Thymus (tissue), 11 donors: ENCODE data around the gene SLC49A3. TPM values are rescaled to one million over a fixed set of nuclear protein-coding genes. Genes with fewer than 3 reads are reported as not detected.

ENCODE experiments used
- DNase-seq, 9 donors: peaks; one replicate each; pipeline ENCODE4 v3.0.0-alpha.2; 2013; ENCODE audit warnings: low spot score in 9 of 9, low read depth in 6 of 9, missing footprints in 1 of 9
- H3K27ac ChIP-seq, 2 donors: one replicate each; pipeline ENCODE4 v1.5.1; 2013; ENCODE audit warnings: control low read depth in 1 of 2, low read depth in 1 of 2, low read length in 1 of 2, mild to moderate bottlenecking in 1 of 2, moderate library complexity in 1 of 2
- H3K27me3 ChIP-seq, 2 donors: one replicate each; pipeline ENCODE4 v1.5.1; 2013; ENCODE audit warnings: low read length in 1 of 2; ENCODE audit not compliant: control insufficient read depth in 2 of 2, insufficient read depth in 1 of 2
- H3K36me3 ChIP-seq, 2 donors: one replicate each; pipeline ENCODE4 v1.5.1; 2013; ENCODE audit warnings: low read length in 1 of 2, mild to moderate bottlenecking in 1 of 2, moderate library complexity in 1 of 2; ENCODE audit not compliant: control insufficient read depth in 2 of 2, insufficient read depth in 2 of 2
- H3K4me1 ChIP-seq, 2 donors: one replicate each; pipeline ENCODE4 v1.5.1; 2013; ENCODE audit warnings: low read length in 2 of 2; ENCODE audit not compliant: control insufficient read depth in 2 of 2, insufficient read depth in 2 of 2
- H3K4me3 ChIP-seq, 2 donors: one replicate each; pipeline ENCODE4 v1.5.1; 2013; ENCODE audit warnings: low read length in 2 of 2, control low read depth in 1 of 2, mild to moderate bottlenecking in 1 of 2
- H3K9me3 ChIP-seq, 2 donors: one replicate each; pipeline ENCODE4 v1.5.1; 2013; ENCODE audit warnings: low read length in 1 of 2, mild to moderate bottlenecking in 1 of 2; ENCODE audit not compliant: control insufficient read depth in 2 of 2, insufficient read depth in 1 of 2
- whole genome bisulfite sequencing: extraction: QIAGEN DNeasy Blood & Tissue Kit; methylation state at CpG from one replicate; pipeline ENCODE4 v1.1.7; 2013; 5-methylcytosine and 5-hydroxymethylcytosine counted together
- polyA plus RNA-seq: library from polyadenylated mRNA; stranded (reverse); fragments of 200-250 nt; gene quantifications from one replicate; pipeline ENCODE4 v1.2.3, GENCODE V29; 2013
- total RNA-seq: library from RNA; stranded (reverse); fragments of 120-200 nt; gene quantifications from one replicate; pipeline ENCODE4 v1.2.4, GENCODE V29; 2013
- donor health status: healthy.

The SLC49A3 gene
- total and polyA plus RNA-seq, 2 donors = 1.2 to 4.8 TPM

GRCh38 chr4:654871-655463, 34.0 kb downstream of the SLC49A3 start:
- DNase-seq = no peak
- peaks cover 0 to 6% of the 10 kb centered on the region in 2 donors for H3K9me3 ChIP-seq
- WGBS = 79% methylated on average over 17 of the region's 17 CpGs
- no peaks in the 10 kb centered on the region for H3K4me1 ChIP-seq
- no peak overlapping the region for H3K27ac ChIP-seq
- no peaks in the 10 kb centered on the region for H3K36me3 ChIP-seq
- H3K4me3 ChIP-seq = no peak overlapping the region
- peaks cover 0 to 31% of the 10 kb centered on the region in 2 donors for H3K27me3 ChIP-seq

GRCh38 chr4:654503-654845, 34.5 kb downstream of the SLC49A3 start:
- H3K9me3 ChIP-seq = peaks cover 0 to 6% of the 10 kb centered on the region in 2 donors
- no peak for DNase-seq
- WGBS = 96% methylated on average over 17 of the region's 17 CpGs

GRCh38 chr4:653831-654502, 35.0 kb downstream of the SLC49A3 start:
- no peak overlapping the region for H3K27ac ChIP-seq
- no peak for DNase-seq
- no peak overlapping the region for H3K4me3 ChIP-seq
- H3K27me3 ChIP-seq = peaks cover 0 to 34% of the 10 kb centered on the region in 2 donors
- peaks cover 0 to 6% of the 10 kb centered on the region in 2 donors for H3K9me3 ChIP-seq
- H3K4me1 ChIP-seq = no peaks in the 10 kb centered on the region
- WGBS = 92% methylated on average over 29 of the region's 29 CpGs
- no peaks in the 10 kb centered on the region for H3K36me3 ChIP-seq

More at GRCh38 chr4:654503-654845, 34.5 kb downstream of the SLC49A3 start:
- Histone ChIP-seq H3K27ac (no peak overlapping the region), H3K36me3 (no peaks in the 10 kb centered on the region), H3K4me3 (no peak overlapping the region), H3K27me3 (peaks cover 0 to 31% of the 10 kb centered on the region in 2 donors), H3K4me1 (no peaks in the 10 kb centered on the region)

- Histone ChIP-seq H3K9me3 (no peaks in the 10 kb centered on the region), H3K27me3 (peaks cover 0 to 41% of the 10 kb centered on the region in 2 donors), H3K4me1 (no peaks in the 10 kb centered on the region), H3K4me3 (no peak overlapping the region), H3K36me3 (no peaks in the 10 kb centered on the region), H3K27ac (no peak overlapping the region)
- WGBS = 93% methylated on average over 35 of the region's 35 CpGs
- no peak for DNase-seq
These were observed 35.7 kb downstream of the SLC49A3 start for GRCh38 chr4:653080-653821.

- peaks cover 0 to 45% of the 10 kb centered on the region in 2 donors for H3K27me3 ChIP-seq
- no peaks in the 10 kb centered on the region for H3K4me1 ChIP-seq
- no peak overlapping the region for H3K4me3 ChIP-seq
- no peak for DNase-seq
- H3K27ac ChIP-seq = no peak overlapping the region
- no peaks in the 10 kb centered on the region for H3K36me3 ChIP-seq
- H3K9me3 ChIP-seq = no peaks in the 10 kb centered on the region
- WGBS = 76% methylated on average over 24 of the region's 24 CpGs
These were observed 36.9 kb downstream of the SLC49A3 start for GRCh38 chr4:651884-652642.

- Histone ChIP-seq H3K4me1 (no peaks in the 10 kb centered on the region), H3K9me3 (no peaks in the 10 kb centered on the region), H3K4me3 (no peak overlapping the region), H3K27me3 (peaks cover 0 to 52% of the 10 kb centered on the region in 2 donors), H3K36me3 (no peaks in the 10 kb centered on the region), H3K27ac (no peak overlapping the region)
- WGBS = 62% methylated on average over 49 of the region's 49 CpGs
- DNase-seq = no peak
These were observed 37.7 kb downstream of the SLC49A3 start for GRCh38 chr4:650951-651883.

GRCh38 chr4:650461-650860, 38.5 kb downstream of the SLC49A3 start:
- DNase-seq = no peak
- WGBS = 92% methylated on average over 18 of the region's 18 CpGs
- Histone ChIP-seq H3K27me3 (peaks cover 0 to 52% of the 10 kb centered on the region in 2 donors), H3K4me3 (no peak overlapping the region), H3K36me3 (no peaks in the 10 kb centered on the region), H3K27ac (no peak overlapping the region), H3K4me1 (no peaks in the 10 kb centered on the region), H3K9me3 (no peaks in the 10 kb centered on the region)

GRCh38 chr4:649751-650310, 39.1 kb downstream of the SLC49A3 start:
- Histone ChIP-seq H3K9me3 (no peaks in the 10 kb centered on the region), H3K27me3 (peaks cover 0 to 52% of the 10 kb centered on the region in 2 donors), H3K4me3 (no peak overlapping the region), H3K27ac (no peak overlapping the region), H3K36me3 (no peaks in the 10 kb centered on the region), H3K4me1 (no peaks in the 10 kb centered on the region)
- no peak for DNase-seq
- WGBS = 94% methylated on average over 13 of the region's 13 CpGs
